Stimulated activated CD8-positive, alpha-beta memory T cell treated with anti-CD3 and anti-CD28 coated beads, Interleukin-4, amount 100 ng/mL, for 4 hours (primary cell): ENCODE results near the gene TMEM92.

Experiments used
- DNase-seq, 2 donors: peaks; one replicate each; pipeline ENCODE4 v3.0.0-alpha.2; 2020; ENCODE audit warnings: low read depth in 2 of 2, low spot score in 1 of 2

The TMEM92 gene

DNA sequence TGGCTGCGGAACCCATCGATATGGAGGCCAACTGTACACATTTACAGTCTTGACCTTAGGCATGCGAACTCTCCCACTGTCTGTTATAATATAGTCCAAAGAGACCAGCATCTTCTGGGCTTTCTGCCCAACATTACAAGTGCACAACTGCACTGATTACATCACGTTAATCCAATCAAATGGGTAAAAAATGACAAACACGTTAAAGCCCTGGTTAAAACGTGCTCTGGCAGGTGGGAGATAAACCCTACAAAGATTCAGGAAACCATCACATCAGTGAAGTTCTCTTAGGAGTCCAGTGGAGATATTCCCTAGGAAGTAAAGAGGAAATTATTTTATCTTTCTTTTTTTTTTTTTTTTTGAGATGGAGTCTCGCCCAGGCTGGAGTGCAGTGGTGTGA lies 48.0 kb downstream of the TMEM92 start:
- DNase-seq, result no peak

DNA sequence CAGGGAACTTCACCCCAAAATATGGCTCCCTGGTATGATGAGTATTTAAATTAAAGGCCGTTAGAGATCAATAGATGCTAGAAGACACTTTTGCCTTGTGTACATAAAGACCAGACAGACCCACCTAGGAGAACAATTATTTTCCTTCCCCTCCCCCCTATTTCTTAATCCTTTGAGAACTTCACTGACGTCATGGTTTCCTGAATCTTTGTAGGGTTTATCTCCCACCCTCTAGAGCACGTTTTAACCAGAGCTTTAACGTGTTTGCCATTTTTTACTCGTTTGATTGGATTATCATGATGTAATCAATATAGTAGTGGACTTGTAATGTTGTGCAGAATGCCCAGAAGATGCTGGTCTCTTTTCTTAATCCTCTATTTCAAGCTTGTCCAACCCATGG lies 48.8 kb downstream of the TMEM92 start:
- no peak for DNase-seq

GRCh38 chr17:50325906-50326305 lies 51.6 kb downstream of the TMEM92 start:
- DNase-seq, result no peak

DNA sequence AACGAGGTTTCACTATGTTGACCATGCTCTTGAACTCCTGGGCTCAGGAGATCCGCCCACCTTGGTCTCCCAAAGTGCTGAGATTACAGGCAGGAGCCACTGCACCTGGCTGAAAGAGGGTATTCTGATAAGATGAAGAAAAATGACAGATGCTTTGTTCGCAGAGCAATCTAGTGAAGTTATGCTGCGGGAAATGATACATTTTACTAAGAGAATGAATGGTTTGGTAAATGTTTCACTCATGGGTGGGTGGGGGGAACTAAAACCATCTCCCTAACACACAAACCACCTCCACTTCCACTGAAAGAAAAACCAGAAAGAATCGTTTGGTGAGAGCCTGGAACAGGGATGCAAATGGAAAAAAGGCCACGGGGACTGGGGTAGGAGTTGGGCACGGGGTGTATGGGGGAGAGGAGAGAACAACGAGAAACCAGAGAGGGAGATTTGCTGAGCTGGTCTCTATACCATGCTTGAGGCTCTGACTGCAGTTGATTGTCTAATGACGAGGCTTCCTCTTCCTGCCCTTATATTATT lies 52.6 kb downstream of the TMEM92 start:
- no peak for DNase-seq

GRCh38 chr17:50328363-50329325 lies 54.4 kb downstream of the TMEM92 start:
- no peak for DNase-seq

- no peak for DNase-seq
Observed at GRCh38 chr17:50329716-50330115, 55.5 kb downstream of the TMEM92 start.

DNA sequence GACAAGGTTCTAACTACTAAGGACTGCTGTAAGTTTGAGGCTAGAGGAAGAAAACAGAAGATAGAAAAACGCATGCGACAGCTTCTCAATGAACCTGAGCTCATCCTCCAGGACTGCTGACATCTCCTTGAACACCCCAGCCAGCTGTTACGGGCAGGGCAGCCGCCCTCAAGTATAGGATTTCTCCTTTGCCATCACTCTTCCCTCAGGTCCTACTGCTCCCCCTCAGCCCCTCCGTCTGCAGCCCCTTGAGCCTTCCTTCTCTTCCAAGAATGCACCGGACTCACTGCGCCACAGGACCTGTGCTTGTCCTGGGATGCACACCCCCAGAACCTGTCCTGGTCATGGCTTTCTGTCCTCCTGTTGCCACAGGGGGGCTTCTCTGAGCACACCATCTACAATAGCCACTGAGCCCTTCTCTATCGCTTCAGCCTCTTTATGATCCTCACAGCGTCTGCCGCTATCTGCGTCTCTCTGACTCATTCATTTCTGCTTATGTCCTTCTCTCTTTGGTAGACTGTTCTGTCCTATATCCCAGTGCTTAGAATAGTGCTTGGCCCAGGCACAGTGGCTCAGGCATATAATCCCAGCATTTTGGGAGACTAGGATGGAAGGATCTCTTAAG lies 56.0 kb downstream of the TMEM92 start:
- no peak for DNase-seq
